Fibroblast of villous mesenchyme (primary cell): Measurements from ENCODE around the gene EBI3. TPM values are rescaled to one million over a fixed set of nuclear protein-coding genes. Genes with fewer than 3 reads are reported as not detected.
"Not testable (repeated sequence)": the region's sequence is repeated elsewhere in the genome, so short reads cannot be mapped to it uniquely, and the experiment has no call there.

Experiments used
- DNase-seq: peaks from one replicate; pipeline ENCODE4 v3.0.0-alpha.2; 2010; ENCODE audit warnings: low read depth
- H3K4me3 ChIP-seq: 2 replicates; pipeline ENCODE4 v1.5.1; 2011; ENCODE audit warnings: low read depth, mild to moderate bottlenecking, low read length
- CTCF ChIP-seq: IDR thresholded peaks from 2 replicates; pipeline ENCODE4 v1.5.1; 2012; ENCODE audit warnings: low read depth, mild to moderate bottlenecking, low read length; ENCODE audit not compliant: insufficient read depth
- total RNA-seq: library from RNA; depleted of rRNA; stranded (reverse); fragments of >200 nt; gene quantifications from 2 replicates; pipeline ENCODE4 v1.2.3, GENCODE V29; 2012

Gene EBI3
- total RNA-seq, 1 donor = 1.3 TPM

- TF ChIP-seq CTCF = no peak
- DNase-seq = no peak
- no peak overlapping the region for H3K4me3 ChIP-seq
Observed at GRCh38 chr19:4284974-4285373, 55.7 kb downstream of the EBI3 start.

- DNase-seq, H3K4me3 ChIP-seq: not testable (repeated sequence)
Observed at GRCh38 chr19:4286141-4286540, 56.8 kb downstream of the EBI3 start.

Other genes with a start within 250 kb of the EBI3 start
- 1,931 and 1,932 TPM in 2 replicates for gene EEF2, start 244.1 kb upstream of the EBI3 start, total RNA-seq
- gene PIAS4, start 221.8 kb upstream of the EBI3 start, total RNA-seq = 17.3 and 26.7 TPM in 2 replicates
- 30.9 and 31.5 TPM in 2 replicates for gene ZBTB7A, start 162.6 kb upstream of the EBI3 start, total RNA-seq
- 137 and 180 TPM in 2 replicates for gene MAP2K2, start 105.4 kb upstream of the EBI3 start, total RNA-seq
- not detected in 2 replicates for gene CREB3L3, start 75.9 kb upstream of the EBI3 start, total RNA-seq
- 10.4 and 10.6 TPM in 2 replicates for gene SIRT6, start 47.0 kb upstream of the EBI3 start, total RNA-seq
- under 0.01 and 0.43 TPM in 2 replicates for gene ANKRD24, start 46.8 kb upstream of the EBI3 start, total RNA-seq
- gene YJU2, start 17.6 kb downstream of the EBI3 start, total RNA-seq = 13.0 and 19.0 TPM in 2 replicates
- not detected in 2 replicates for gene SHD, start 49.7 kb downstream of the EBI3 start, total RNA-seq
- not detected in 2 replicates for gene TMIGD2, start 72.9 kb downstream of the EBI3 start, total RNA-seq
- gene FSD1, start 75.1 kb downstream of the EBI3 start, total RNA-seq = 8.6 and 9.3 TPM in 2 replicates
- gene STAP2, start 109.3 kb downstream of the EBI3 start, total RNA-seq = 9.9 and 10.6 TPM in 2 replicates
- 4.3 and 8.1 TPM in 2 replicates for gene MPND, start 114.0 kb downstream of the EBI3 start, total RNA-seq
- 65.2 and 72.5 TPM in 2 replicates for gene SH3GL1, start 171.0 kb downstream of the EBI3 start, total RNA-seq
- 9.9 and 11.6 TPM in 2 replicates for gene CHAF1A, start 173.1 kb downstream of the EBI3 start, total RNA-seq
- 104 and 117 TPM in 2 replicates for gene UBXN6, start 228.3 kb downstream of the EBI3 start, total RNA-seq
- 60.9 and 62.2 TPM in 2 replicates for gene HDGFL2, start 242.8 kb downstream of the EBI3 start, total RNA-seq